Activated CD4-positive, alpha-beta T cell treated with anti-CD3 and anti-CD28 coated beads for 36 hours (primary cell): Measurements from ENCODE around the gene EPB41. TPM values are rescaled to one million over a fixed set of nuclear protein-coding genes. Genes with fewer than 3 reads are reported as not detected.
A peak's percentile ranks its signal among the peaks of the same experiment; 100 is the strongest.
"Not testable (repeated sequence)": the region's sequence is repeated elsewhere in the genome, so short reads cannot be mapped to it uniquely, and the experiment has no call there.

ENCODE experiments used
- ATAC-seq: fragments of 200-7000 bp; cut with Tn5 transposase; one replicate; pipeline ENCODE4 v1.10.0; 2021; ENCODE audit warnings: mild to moderate bottlenecking, moderate library complexity
- CTCF ChIA-PET: fragments of 350-600 bp; sonication (Branson Sonifier 250); formaldehyde crosslinking; loops from one replicate; lab custom pipeline; 2021; ENCODE audit warnings: antibody characterized with exemption; lab: Charles Lee
- POLR2A ChIA-PET: fragments of 350-600 bp; sonication (Branson Sonifier 250); formaldehyde crosslinking; loops from one replicate; lab custom pipeline; 2021; ENCODE audit warnings: antibody characterized with exemption, inconsistent platforms; lab: Charles Lee
- DNase-seq: peaks from one replicate; pipeline ENCODE4 v3.0.0-alpha.2; 2020
- H3K27ac Mint-ChIP-seq: one replicate; pipeline ENCODE4 v1.8.0; 2021; ENCODE audit warnings: mixed read lengths
- H3K27me3 Mint-ChIP-seq: one replicate; pipeline ENCODE4 v1.8.0; 2021; ENCODE audit warnings: mixed read lengths
- H3K36me3 Mint-ChIP-seq: one replicate; pipeline ENCODE4 v1.8.0; 2021; ENCODE audit warnings: low read depth, mixed read lengths
- H3K4me1 Mint-ChIP-seq: one replicate; pipeline ENCODE4 v1.8.0; 2021; ENCODE audit warnings: mixed read lengths
- H3K4me3 Mint-ChIP-seq: one replicate; pipeline ENCODE4 v1.8.0; 2021; ENCODE audit warnings: mild to moderate bottlenecking, moderate library complexity, mixed read lengths
- H3K9me3 Mint-ChIP-seq: one replicate; pipeline ENCODE4 v1.8.0; 2021; ENCODE audit warnings: low read depth, mixed read lengths
- intact Hi-C, 2 experiments: fragments of 100-400 bp; cut with DNase I in 1 of 2; cut with micrococcal nuclease in 1 of 2; formaldehyde crosslinking; loops; one replicate each; pipeline versions ENCODE4 v1.14.2 to v1.15.1; 2022 to 2024; cut with DNase I, micrococcal nuclease
- total RNA-seq, 2 experiments: library from RNA; stranded (reverse); gene quantifications; one replicate each; pipeline ENCODE4 v1.2.3, GENCODE V29; 2021

EPB41 gene
- total RNA-seq, 2 experiments from 2014 or later = 75.5 to 130 TPM

DNA sequence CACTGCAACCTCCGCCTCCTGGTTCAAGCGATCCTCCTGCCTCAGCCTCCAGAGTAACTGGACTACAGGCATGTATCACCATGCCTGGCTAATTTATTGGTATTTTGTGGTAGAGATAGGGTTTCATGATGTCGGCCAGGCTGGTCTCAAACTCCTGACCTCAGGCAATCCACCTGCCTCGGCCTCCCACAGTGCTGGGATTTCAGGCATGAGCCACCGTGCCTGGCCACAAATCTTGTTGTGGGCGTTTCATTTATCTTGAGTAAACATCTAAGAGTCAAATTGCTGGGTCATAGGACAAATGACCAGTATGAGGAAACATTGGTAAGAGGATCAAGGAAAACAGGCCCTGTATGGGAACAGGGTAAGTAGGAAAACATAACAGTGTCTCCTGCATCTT, 191.5 kb downstream of the EPB41 start:
- intact Hi-C loops = no loop called here
- no peaks in the 10 kb centered on the region for H3K27me3 Mint-ChIP-seq
- ATAC-seq (no peak), DNase-seq (no peak)
- H3K27ac Mint-ChIP-seq = no peak overlapping the region
- ChIA-PET POLR2A (no interaction called here), CTCF (interaction anchor here (0.6 kb wide), 1 partner anchor 190 kb away, joined by 3 read pairs; no protein-coding TSS in a partner anchor)
- H3K4me3 Mint-ChIP-seq = no peak overlapping the region
- no peaks in the 10 kb centered on the region for H3K4me1 Mint-ChIP-seq
- peaks cover 21% of the 10 kb centered on the region for H3K36me3 Mint-ChIP-seq
- no peaks in the 10 kb centered on the region for H3K9me3 Mint-ChIP-seq

DNA sequence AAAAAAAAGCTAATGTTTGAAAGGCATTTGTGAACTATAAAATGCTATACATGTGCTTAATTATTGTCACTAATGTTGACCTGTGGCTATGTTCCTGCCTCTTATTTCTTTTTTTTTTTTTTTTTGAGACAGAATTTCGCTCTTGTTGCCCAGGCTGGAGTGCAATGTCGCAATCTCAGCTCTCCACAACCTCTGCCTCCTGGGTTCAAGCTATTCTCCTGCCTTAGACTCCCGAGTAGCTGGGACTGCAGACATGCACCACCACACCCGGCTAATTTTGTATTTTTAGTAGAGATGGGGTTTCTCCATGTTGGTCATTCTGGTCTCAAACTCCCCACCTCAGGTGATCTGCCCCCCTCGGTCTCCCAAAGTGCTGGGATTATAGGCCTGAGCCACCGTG, 193.7 kb downstream of the EPB41 start:
- H3K9me3 Mint-ChIP-seq, POLR2A ChIA-PET, ATAC-seq, H3K4me3 Mint-ChIP-seq, H3K27me3 Mint-ChIP-seq, H3K27ac Mint-ChIP-seq, H3K4me1 Mint-ChIP-seq, DNase-seq, intact Hi-C loops: not testable (repeated sequence)
- CTCF ChIA-PET = interaction anchor here (0.7 to 1.2 kb wide), 3 partner anchors 12 to 206 kb away, joined by 3 read pairs; no protein-coding TSS in a partner anchor
- H3K36me3 Mint-ChIP-seq = peaks cover 14% of the 10 kb centered on the region

GRCh38 chr1:29112705-29113412, 198.5 kb downstream of the EPB41 start:
- DNase-seq (no peak), ATAC-seq (no peak)
- Mint-ChIP-seq H3K36me3 (peaks cover 26% of the 10 kb centered on the region), H3K4me3 (no peak overlapping the region), H3K9me3 (no peaks in the 10 kb centered on the region), H3K27me3 (no peaks in the 10 kb centered on the region), H3K4me1 (peaks cover 5% of the 10 kb centered on the region), H3K27ac (no peak overlapping the region)
- ChIA-PET CTCF (interaction anchor here (0.6 to 1.5 kb wide), 7 partner anchors 9 to 236 kb away, joined by 3 to 5 read pairs (median 3); partner anchors contain the start of gene TMEM200B), POLR2A (interaction anchor here (0.6 kb wide), 1 partner anchor 562 kb away, joined by 5 read pairs; no protein-coding TSS in a partner anchor)
- intact Hi-C loops = no loop called here

GRCh38 chr1:29113413-29114117, 199.2 kb downstream of the EPB41 start:
- Mint-ChIP-seq H3K9me3 (no peaks in the 10 kb centered on the region), H3K4me3 (no peak overlapping the region), H3K27ac (no peak overlapping the region), H3K27me3 (no peaks in the 10 kb centered on the region), H3K4me1 (peaks cover 5% of the 10 kb centered on the region), H3K36me3 (peaks cover 29% of the 10 kb centered on the region)
- intact Hi-C loops = no loop called here
- ChIA-PET POLR2A (no interaction called here), CTCF (interaction anchor here (0.6 to 1.2 kb wide), 6 partner anchors 10 to 237 kb away, joined by 3 to 5 read pairs (median 3); partner anchors contain the start of gene TMEM200B)
- ATAC-seq (peak; percentile 57), DNase-seq (peak; percentile 28)

DNA sequence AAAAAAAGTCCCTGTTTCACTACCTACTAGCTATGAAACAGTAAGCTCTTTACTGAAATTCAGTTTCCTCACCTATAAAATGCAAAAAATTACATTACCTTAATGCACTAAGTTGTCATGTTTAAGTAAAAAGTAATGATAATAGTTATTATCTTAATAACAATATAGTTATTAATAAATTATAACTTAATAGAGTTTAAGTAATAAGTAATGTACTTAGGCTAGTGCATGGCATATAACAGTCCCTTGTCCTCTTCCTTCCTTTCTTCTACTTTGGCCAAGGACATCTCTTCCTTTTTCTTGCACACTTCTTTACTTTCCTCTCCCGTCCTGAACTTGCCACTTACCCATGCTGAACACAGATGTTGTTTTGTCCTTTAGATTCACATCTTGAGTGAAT, 200.3 kb downstream of the EPB41 start:
- Mint-ChIP-seq H3K4me1 (peaks cover 5% of the 10 kb centered on the region), H3K9me3 (no peaks in the 10 kb centered on the region), H3K27me3 (no peaks in the 10 kb centered on the region), H3K36me3 (peaks cover 26% of the 10 kb centered on the region), H3K27ac (no peak overlapping the region), H3K4me3 (no peak overlapping the region)
- intact Hi-C loops = no loop called here
- DNase-seq (no peak), ATAC-seq (no peak)
- POLR2A ChIA-PET = no interaction called here
- CTCF ChIA-PET = interaction anchor here (0.6 to 0.9 kb wide), 2 partner anchors 11 to 91 kb away, joined by 3 read pairs; no protein-coding TSS in a partner anchor

- ChIA-PET CTCF (interaction anchor here (0.6 to 1.7 kb wide), 7 partner anchors 10 to 236 kb away, joined by 3 to 5 read pairs (median 3); no protein-coding TSS in a partner anchor), POLR2A (interaction anchor here (0.9 kb wide), 1 partner anchor 56 kb away, joined by 3 read pairs; no protein-coding TSS in a partner anchor)
- no peak overlapping the region for H3K4me3 Mint-ChIP-seq
Observed at GRCh38 chr1:29117381-29117780, 203.0 kb downstream of the EPB41 start.

GRCh38 chr1:29119121-29119929, 205.0 kb downstream of the EPB41 start:
- CTCF ChIA-PET = interaction anchor here (0.5 to 4.6 kb wide), 9 partner anchors 8 to 241 kb away, joined by 3 to 22 read pairs (median 4); no protein-coding TSS in a partner anchor
- POLR2A ChIA-PET = interaction anchor here (0.6 kb wide), 1 partner anchor 472 kb away, joined by 5 read pairs; no protein-coding TSS in a partner anchor
- H3K27ac Mint-ChIP-seq = no peak overlapping the region
- H3K9me3 Mint-ChIP-seq = no peaks in the 10 kb centered on the region
- no peak overlapping the region for H3K4me3 Mint-ChIP-seq
- intact Hi-C loops = no loop called here
- H3K27me3 Mint-ChIP-seq = peaks cover 2% of the 10 kb centered on the region
- DNase-seq (no peak), ATAC-seq (no peak)
- peaks cover 15% of the 10 kb centered on the region for H3K36me3 Mint-ChIP-seq
- H3K4me1 Mint-ChIP-seq = peaks cover 2% of the 10 kb centered on the region

More at GRCh38 chr1:29117381-29117780, 203.0 kb downstream of the EPB41 start:
- no peak for ATAC-seq
- Mint-ChIP-seq H3K27me3 (no peaks in the 10 kb centered on the region), H3K4me1 (peaks cover 7% of the 10 kb centered on the region), H3K9me3 (no peaks in the 10 kb centered on the region), H3K36me3 (peaks cover 19% of the 10 kb centered on the region), H3K27ac (peak overlapping the region; percentile 25)
- intact Hi-C loops = no loop called here
- DNase-seq = no peak

GRCh38 chr1:29120367-29120766, 206.0 kb downstream of the EPB41 start:
- Mint-ChIP-seq H3K36me3 (peaks cover 13% of the 10 kb centered on the region), H3K4me1 (peaks cover 2% of the 10 kb centered on the region), H3K27me3 (peaks cover 4% of the 10 kb centered on the region), H3K27ac (no peak overlapping the region), H3K4me3 (no peak overlapping the region), H3K9me3 (no peaks in the 10 kb centered on the region)
- DNase-seq = no peak
- ChIA-PET POLR2A (no interaction called here), CTCF (interaction anchor here (0.6 to 4.6 kb wide), 9 partner anchors 10 to 630 kb away, joined by 3 to 22 read pairs (median 5); no protein-coding TSS in a partner anchor)
- intact Hi-C loops = loop anchor here (2.0 to 5.0 kb wide), 5 partner anchors 58 to 233 kb away; partner anchors contain the start of gene SRSF4 (in 1 of the 2)
- no peak for ATAC-seq

- peak; percentile 75 for ATAC-seq
- intact Hi-C loops = loop anchor here (1.0 to 5.0 kb wide), 7 partner anchors 59 to 239 kb away; partner anchors contain the start of genes EPB41 (in 1 of the 2) and SRSF4 (in 1 of the 2)
- Mint-ChIP-seq H3K27ac (no peak overlapping the region), H3K4me3 (no peak overlapping the region), H3K9me3 (no peaks in the 10 kb centered on the region), H3K27me3 (peaks cover 10% of the 10 kb centered on the region), H3K36me3 (peaks cover 13% of the 10 kb centered on the region), H3K4me1 (peaks cover 2% of the 10 kb centered on the region)
- CTCF ChIA-PET = interaction anchor here (0.6 to 4.6 kb wide), 14 partner anchors 9 to 631 kb away, joined by 3 to 22 read pairs (median 4); partner anchors contain the start of gene SRSF4
- DNase-seq = peak; percentile 85
- POLR2A ChIA-PET = no interaction called here
Observed at GRCh38 chr1:29120947-29121485, 206.6 kb downstream of the EPB41 start.

DNA sequence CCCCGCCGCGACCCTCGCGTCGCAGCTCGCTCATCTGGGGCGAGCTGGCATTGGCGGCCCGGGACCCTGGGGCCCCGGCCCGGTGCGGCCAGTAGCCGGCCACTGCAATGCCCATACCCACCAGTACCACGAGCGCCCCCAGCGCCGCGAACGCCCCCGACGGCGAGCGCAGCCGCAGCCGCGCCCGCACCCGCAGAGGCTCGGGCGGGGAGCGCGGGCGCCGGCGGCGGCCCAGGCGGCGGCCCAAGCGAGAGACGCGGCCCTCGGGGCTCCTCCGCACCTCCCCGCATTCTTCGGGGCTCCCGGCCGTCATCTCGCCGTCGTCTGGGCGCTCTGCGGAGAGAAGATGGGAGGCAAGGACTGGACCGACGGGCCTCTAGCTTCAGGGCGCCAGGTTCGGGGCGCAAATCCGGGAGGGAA, 207.2 kb downstream of the EPB41 start:
- DNase-seq = no peak
- Mint-ChIP-seq H3K27ac (no peak overlapping the region), H3K4me1 (peaks cover 2% of the 10 kb centered on the region), H3K36me3 (peaks cover 13% of the 10 kb centered on the region), H3K9me3 (no peaks in the 10 kb centered on the region), H3K4me3 (peak overlapping the region; percentile 17), H3K27me3 (peaks cover 12% of the 10 kb centered on the region)
- no peak for ATAC-seq
- ChIA-PET CTCF (interaction anchor here (0.6 to 4.6 kb wide), 10 partner anchors 9 to 299 kb away, joined by 3 to 22 read pairs (median 4); partner anchors contain the start of gene SRSF4), POLR2A (no interaction called here)
- intact Hi-C loops = loop anchor here (1.0 to 5.0 kb wide), 7 partner anchors 59 to 239 kb away; partner anchors contain the start of genes EPB41 (in 1 of the 2) and SRSF4 (in 1 of the 2)
